Left cardiac atrium (tissue), 4 donors: ENCODE data around the gene AP1M2. TPM values are rescaled to one million over a fixed set of nuclear protein-coding genes. Genes with fewer than 3 reads are reported as not detected.
"Not testable (repeated sequence)": the region's sequence is repeated elsewhere in the genome, so short reads cannot be mapped to it uniquely, and the experiment has no call there.

ENCODE experiments used
- ATAC-seq, 2 donors: fragments of 200-7000 bp; cut with Tn5 transposase; one replicate each; pipeline ENCODE4 v1.9.1; 2020; ENCODE audit warnings: mild to moderate bottlenecking in 2 of 2, moderate library complexity in 2 of 2
- DNase-seq: peaks from one replicate; pipeline ENCODE4 v3.0.0-alpha.2; 2020
- intact Hi-C, 2 donors: fragments of 100-400 bp; cut with DNase I; formaldehyde crosslinking; loops; one replicate each; pipeline versions ENCODE4 v1.14.1 to v1.15.1; 2022 to 2023
- total RNA-seq, 2 donors: library from RNA; stranded (reverse); fragmentation: NEBNext Ultra II Directional; extraction: Animal tissue kit (Norgen Biotek cat#: 25700); gene quantifications; one replicate each; pipeline ENCODE4 v1.2.1, GENCODE V29; 2021
- donor health status: DM: no; HTN: yes; CAD: no.
- donor health status: DM: no; HTN: yes; CAD: no; lungs with severe emphysema.
- donor health status: DM: yes; HTN: yes; CAD: no.
- donor health status: Dilated cardiomyopathy.

The AP1M2 gene
- total RNA-seq, 2 donors from 2014 or later = 0.55 TPM; not detected in 1

- DNase-seq (no peak), ATAC-seq (peak in 1 of 2 donors; percentile 5)
- intact Hi-C loops = loop anchor here in 1 of 2 donors (10.0 kb wide), 1 partner anchor 63 kb away; the partner anchor contains the start of gene KEAP1
Measured at GRCh38 chr19:10568062-10568825, 18.9 kb downstream of the AP1M2 start.

DNA sequence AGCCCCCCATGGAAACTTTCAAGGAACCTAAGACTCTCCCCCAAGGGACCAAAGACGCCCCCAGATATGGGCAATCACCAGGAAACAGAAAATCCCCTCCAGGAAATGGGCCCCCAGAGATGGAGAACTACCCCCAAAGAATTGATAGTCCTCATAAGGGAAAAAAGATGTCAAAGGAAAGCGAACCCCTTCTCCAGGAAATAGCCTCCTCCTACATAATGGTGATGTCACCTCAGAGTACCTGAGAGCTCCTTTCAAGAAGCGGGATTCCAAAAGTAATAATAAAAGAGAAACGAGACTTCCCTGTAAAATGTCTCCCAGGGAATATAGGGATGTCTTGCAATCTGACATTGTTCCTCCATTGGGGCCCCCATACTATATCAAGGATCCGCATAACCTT is 19.5 kb downstream of the AP1M2 start:
- ATAC-seq = no peak
- intact Hi-C loops = loop anchor here in 1 of 2 donors (10.0 kb wide), 1 partner anchor 63 kb away; the partner anchor contains the start of gene KEAP1
- no peak for DNase-seq

DNA sequence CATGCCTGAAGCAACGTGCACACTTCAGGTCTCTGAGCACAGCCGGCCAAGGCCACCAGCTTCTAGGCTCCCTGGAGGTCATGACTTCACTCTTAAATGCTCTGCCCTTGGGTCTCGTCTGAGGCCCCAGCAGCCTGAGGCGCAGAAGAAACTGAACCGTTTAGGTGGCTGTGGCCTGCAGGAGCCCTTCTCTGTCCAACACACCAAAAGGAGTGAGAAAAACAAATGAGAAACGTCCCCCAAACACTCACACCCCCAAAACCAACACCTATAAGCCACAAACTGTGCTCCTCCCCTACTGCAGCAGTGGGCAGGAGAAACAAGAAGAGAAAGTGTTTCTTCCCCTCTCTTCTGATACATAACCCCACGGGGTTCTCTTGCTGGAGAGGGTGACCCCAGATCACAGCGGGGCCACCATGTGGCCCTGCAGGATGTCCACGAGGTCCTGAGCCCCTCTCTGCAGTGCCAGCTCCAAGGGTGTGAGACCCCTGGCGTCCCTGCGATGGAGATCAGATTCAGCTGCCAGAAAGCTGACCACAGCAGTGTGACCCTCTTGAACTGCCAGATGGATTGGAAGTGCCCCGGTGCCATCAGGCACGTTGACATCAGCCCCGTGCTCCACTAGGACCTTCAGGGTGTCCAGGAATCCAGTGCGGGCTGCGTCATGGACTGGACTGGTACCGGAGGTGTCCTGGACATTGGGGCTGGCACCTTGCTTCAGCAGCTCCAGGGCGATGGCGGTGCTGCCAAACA is 20.3 kb downstream of the AP1M2 start:
- intact Hi-C loops = loop anchor here in 1 of 2 donors (10.0 kb wide), 1 partner anchor 62 kb away; the partner anchor contains the start of gene KEAP1
- no peak for ATAC-seq
- peak; percentile 39 for DNase-seq

DNA sequence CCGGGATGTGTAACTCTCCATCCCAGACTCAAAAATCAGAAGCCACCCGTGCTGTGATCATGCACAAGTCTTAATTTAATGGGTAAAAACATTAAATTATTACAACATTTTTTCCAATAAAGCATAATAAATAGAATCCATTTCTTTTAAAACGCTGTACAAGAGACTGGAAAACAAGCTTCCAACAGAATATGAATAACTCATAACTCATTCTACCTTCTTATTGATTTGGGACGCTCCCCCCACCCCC is 20.8 kb downstream of the AP1M2 start:
- no peak for DNase-seq
- no peak for ATAC-seq
- intact Hi-C loops = loop anchor here in 1 of 2 donors (10.0 kb wide), 1 partner anchor 62 kb away; the partner anchor contains the start of gene KEAP1

DNA sequence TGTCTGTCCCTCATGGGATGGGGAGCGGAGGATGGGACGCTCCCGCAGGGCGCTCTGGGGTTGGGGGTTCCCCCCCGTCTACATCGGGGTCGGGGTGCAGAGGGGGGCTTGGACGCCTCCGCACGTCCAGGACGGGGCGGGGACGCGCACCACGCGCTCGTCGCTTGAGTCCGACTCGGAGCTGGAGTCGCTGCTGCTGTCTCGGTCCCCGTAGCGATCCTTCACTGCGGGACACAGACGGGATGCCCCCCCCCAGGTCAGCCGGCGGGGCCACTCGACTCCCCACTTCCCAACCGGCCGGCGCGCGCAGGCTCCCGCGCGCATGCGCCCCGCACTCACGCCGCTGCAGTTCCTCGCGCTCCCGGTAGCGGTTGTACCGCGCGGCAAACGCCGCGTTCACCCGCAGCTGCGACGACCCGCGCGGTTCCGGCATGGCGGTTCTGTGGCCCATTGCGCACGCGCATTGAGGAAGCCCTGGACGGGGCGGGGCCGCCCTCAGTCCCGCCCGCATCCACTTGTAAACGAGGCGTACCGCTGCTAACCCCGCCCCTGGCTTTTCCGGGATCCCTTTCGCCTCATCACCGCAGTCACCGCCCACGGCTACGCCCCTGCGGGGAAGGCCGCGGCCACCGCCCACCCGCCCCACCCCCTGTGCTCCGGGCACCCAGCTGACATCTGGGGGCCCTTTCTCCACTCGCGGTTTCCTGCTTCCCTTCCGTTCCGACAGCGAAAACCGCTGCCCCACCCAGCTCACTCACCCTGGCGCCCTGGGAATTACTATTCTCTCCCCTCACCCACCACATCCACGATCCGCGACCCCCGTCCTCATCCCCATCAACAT is 21.3 kb downstream of the AP1M2 start, which contains the start of gene KRI1:
Gene KRI1, minus strand, starts transcription at position 444 of the 841 bp plus-strand sequence. Its CDS starts 11 bp downstream, at position 433.
- peak; percentile 87 to 88 for ATAC-seq
- intact Hi-C loops = loop anchor here in 1 of 2 donors (10.0 kb wide), 1 partner anchor 61 kb away; the partner anchor contains the start of gene KEAP1
- peak; percentile 99 for DNase-seq

GRCh38 chr19:10565028-10565566 is 22.0 kb downstream of the AP1M2 start:
- peak in 1 of 2 donors; percentile 4 for ATAC-seq
- DNase-seq = peak; percentile 64
- intact Hi-C loops = loop anchor here in 1 of 2 donors (10.0 kb wide), 1 partner anchor 60 kb away; the partner anchor contains the start of gene KEAP1

DNA sequence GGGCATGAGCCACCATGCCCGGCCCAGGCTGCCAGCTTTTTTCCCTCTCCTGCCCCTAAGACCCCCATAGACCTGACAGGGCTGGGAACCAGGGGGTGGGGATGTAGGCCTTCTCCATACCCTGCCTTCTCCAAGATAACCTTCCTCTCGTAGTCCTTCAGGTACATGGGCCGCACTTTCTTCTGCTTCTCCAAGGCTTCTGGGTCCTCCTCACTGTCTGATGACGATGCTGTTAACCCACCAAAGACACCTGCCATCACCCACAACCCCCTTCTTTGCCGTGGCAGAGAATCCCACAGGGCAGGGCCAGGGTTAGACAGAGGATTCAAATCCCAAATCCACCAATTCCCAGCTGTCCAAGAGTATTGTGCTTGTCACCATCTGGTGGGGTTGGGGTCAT is 24.5 kb downstream of the AP1M2 start:
- DNase-seq (no peak), ATAC-seq (no peak)
- intact Hi-C loops = loop anchor here in 1 of 2 donors (10.0 kb wide), 1 partner anchor 58 kb away; the partner anchor contains the start of gene KEAP1

DNA sequence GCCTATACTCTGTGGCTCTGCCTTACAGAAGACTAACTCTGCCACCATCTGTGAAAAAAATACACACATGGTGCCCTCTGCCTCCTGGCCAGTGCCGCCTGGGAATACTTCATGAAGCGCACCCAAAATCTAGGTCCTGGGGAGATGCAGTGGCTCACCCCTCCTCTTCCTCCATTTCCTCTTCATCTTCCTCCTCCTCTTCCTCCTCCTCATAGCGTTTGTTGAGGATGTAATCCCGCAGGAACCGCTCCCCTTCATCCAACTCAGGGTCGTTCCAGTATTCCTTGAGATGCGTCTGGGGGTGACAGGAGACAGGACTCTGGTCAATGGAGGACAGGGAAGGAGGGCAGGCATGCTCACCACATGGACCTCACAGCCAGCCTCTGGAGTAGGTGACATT is 27.0 kb downstream of the AP1M2 start:
- ATAC-seq = no peak
- DNase-seq = no peak
- intact Hi-C loops = loop anchor here in 1 of 2 donors (10.0 kb wide), 1 partner anchor 55 kb away; the partner anchor contains the start of gene KEAP1

GRCh38 chr19:10557603-10558197 is 29.4 kb downstream of the AP1M2 start:
- intact Hi-C loops = no loop called here
- ATAC-seq (no peak), DNase-seq (no peak)

DNA sequence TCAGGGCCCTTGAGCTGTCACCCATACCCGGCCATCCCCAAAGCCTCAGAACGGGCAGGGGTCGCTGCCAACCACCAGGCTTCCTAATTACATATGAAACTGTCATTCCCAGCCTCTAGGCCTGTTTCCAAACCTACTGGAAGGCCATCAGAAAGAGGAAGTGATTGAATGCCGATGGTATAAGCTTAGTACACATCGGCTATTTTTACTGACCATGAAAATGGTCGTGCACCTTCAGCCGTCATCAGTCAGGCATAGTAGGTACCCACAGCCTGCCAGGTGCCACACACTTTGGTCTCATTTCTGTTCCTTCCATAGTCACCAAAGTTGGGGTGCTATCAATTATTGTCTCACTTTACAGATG is 31.5 kb downstream of the AP1M2 start:
- ATAC-seq (no peak), DNase-seq (no peak)
- intact Hi-C loops = no loop called here

GRCh38 chr19:10554760-10555609 is 32.1 kb downstream of the AP1M2 start:
- DNase-seq (no peak), ATAC-seq (no peak)
- intact Hi-C loops = no loop called here

DNA sequence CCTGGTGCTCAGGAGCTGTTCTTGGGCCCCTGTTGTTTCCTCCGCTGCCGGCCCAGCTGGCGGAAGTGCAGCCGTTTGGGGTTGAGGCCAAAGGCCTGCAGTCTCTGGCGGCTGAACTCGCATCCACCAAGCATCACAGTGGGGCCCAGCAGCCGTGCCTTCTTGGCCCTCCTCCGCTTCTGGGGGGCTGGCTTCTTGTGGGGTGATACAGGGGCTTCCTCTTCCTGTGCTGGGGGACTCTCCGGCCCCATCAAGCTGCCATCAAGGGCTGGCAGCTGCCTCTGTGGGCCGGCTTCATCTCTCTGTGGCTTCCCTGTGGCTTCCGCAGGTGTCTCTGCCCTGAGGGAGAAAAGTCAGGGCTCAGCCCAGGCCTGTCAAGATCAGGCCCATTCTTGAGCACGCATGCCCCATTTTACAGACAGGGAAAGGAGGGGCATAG is 33.1 kb downstream of the AP1M2 start:
- ATAC-seq (peak; percentile 13 to 14), DNase-seq (no peak)
- intact Hi-C loops = no loop called here

DNA sequence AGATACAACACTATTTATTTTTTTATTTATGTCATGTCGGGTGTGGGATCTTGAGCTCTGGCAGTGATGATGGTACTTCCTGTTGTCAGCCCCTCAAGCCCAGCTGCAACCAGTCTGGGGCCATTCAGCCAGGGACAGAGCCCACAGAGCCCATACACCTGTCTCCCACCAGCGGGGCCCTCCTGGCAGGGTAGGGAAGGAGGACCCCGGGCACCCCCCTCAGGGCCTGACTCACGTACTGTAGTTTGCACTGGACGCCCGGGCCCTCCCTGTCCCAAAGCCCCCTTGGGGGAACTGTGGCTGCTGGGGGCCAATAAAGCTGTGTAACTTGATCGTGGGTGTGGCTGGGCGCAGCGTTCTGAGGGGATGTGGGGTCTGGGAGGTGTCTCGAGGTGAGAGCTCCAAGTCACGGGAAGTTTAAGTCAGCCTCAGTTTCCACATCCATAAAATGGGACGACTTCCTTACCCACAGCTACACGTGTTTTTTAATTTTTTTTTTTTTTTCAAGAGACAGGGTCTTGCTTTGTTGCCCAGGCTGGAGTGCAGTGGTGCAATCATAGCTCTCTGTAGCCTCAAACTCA is 33.9 kb downstream of the AP1M2 start:
- intact Hi-C loops = no loop called here
- peak in 1 of 2 donors; percentile 3 for ATAC-seq

DNA sequence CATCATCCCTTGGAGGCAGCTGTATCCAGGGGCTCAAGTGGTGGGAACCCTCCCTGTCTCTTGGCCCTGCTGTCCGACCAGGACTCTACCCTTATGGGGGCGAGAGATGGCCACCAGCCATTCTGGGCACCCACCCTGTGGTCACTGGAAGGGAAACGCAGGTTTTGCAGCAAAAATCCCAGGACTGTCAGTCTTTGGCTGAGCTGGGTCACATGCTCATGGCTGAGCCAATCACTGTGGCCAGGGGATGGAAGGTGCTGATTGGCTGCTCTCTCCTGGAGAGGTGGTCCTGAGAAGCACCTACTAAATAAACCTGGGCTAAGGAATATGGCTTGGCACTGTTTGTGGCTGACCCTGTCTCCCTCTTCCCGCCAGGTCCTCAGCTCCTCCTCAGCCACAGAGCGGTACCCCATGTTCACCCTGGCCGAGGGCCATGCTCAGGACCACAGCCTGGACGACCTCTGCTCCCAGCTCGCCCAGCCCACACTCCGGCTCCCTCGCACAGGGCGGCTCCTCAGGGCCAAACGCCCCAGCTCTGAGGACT is 34.5 kb downstream of the AP1M2 start:
- ATAC-seq (peak in 1 of 2 donors; percentile 13), DNase-seq (no peak)
- intact Hi-C loops = no loop called here

More for the DNA sequence above, 33.9 kb downstream of the AP1M2 start:
- no peak for DNase-seq

DNA sequence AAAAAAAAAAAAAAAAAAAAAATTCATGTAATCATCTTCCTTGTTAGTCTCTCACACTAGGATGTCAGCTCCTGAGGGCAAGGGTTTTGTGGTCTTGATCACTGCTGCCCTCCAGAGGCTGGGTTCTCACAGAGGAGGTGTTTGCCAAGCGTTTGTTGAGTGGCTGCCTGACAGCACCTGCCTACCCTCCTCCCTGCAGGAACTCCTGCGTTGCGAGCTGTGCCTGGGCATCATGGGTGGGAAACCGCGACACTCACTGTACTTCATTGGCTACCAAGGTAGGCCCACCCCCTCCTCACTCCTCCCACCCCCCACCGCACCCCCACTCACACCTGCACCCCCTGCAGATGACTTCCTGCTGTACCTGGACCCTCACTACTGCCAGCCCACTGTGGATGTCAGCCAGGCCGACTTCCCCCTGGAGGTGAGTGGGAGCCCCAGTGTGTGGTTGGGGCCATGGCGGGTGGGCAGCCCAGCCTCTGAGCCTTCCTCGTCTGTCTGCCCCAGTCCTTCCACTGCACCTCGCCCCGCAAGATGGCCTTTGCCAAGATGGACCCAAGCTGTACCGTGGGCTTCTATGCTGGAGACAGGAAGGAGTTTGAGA is 35.3 kb downstream of the AP1M2 start:
- no peak for ATAC-seq
- DNase-seq = no peak
- intact Hi-C loops = no loop called here

GRCh38 chr19:10551006-10551405 is 36.1 kb downstream of the AP1M2 start:
- DNase-seq, ATAC-seq, intact Hi-C loops: not testable (repeated sequence)
